ENCODE data around the gene ZDHHC8. TPM values are rescaled to one million over a fixed set of nuclear protein-coding genes. Genes with fewer than 3 reads are reported as not detected.

The ZDHHC8 gene
- total and polyA plus RNA-seq, 7 donors, result 1.8 to 26.0 (median 5.4) TPM

DNA sequence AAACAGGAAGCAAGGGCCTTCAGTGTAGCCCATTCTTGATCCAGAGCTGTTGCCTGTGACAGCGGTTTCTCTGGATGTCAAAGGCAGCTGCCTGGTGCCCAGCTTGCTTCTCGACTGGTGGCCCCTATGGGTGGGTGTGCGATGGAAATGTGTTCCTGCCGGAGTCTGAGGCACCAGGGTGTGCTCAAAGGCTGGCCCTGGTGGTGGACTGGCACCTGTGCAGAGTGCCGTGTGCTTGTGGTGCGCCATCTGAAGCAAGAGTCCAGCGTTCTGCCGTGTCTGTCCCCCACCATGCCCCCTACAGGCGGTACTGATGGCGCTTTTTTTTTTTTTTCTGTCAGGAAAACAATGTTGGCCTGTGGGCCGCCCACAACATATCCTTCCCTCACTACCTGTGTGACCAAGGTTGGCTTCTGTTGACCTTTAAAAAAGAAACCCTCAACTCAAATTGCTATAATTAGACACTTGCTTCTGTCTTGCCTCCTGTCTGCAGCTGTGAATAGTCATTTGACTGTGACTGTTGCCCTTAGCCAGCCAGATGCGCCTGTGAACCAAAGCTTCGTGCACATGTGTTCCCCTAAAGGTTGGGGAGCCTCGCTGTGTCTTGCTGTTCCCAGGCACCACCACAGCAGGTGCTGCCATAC, 20.4 kb upstream of the ZDHHC8 start:
- Histone ChIP-seq H3K9me3 (no peaks in the 10 kb centered on the region), H3K4me1 (peaks cover 0 to 12% (median 10%) of the 10 kb centered on the region in 4 donors), H3K36me3 (peaks cover 33 to 89% (median 58%) of the 10 kb centered on the region in 4 donors), H3K27ac (no peak overlapping the region), H3K4me3 (no peak overlapping the region), H3K27me3 (no peaks in the 10 kb centered on the region)
- no peak for DNase-seq
- intact Hi-C loops (cut with DNase I), result loop anchor here (10.0 kb wide), 2 partner anchors 126 to 156 kb away; no protein-coding TSS in a partner anchor
- WGBS, 2 donors, result 58 to 63% methylated on average over 14 of the region's 14 CpGs
- peak in 1 of 4 experiments; percentile 20 for TF ChIP-seq CTCF (IDR thresholded peaks at IDR 0.05)
- TF ChIP-seq POLR2A (IDR thresholded peaks at IDR 0.05), result no peak

- intact Hi-C loops (cut with DNase I), result loop anchor here (10.0 kb wide), 2 partner anchors 127 to 157 kb away; no protein-coding TSS in a partner anchor
- H3K27me3 ChIP-seq, result no peaks in the 10 kb centered on the region
- no peak overlapping the region for H3K27ac ChIP-seq
- 65 to 83% methylated on average over 7 of the region's 7 CpGs for WGBS, 2 donors
- peaks cover 25 to 81% (median 50%) of the 10 kb centered on the region in 4 donors for H3K36me3 ChIP-seq
- DNase-seq, result no peak
- H3K4me3 ChIP-seq, result no peak overlapping the region
- peaks cover 0 to 18% (median 15%) of the 10 kb centered on the region in 4 donors for H3K4me1 ChIP-seq
- H3K9me3 ChIP-seq, result no peaks in the 10 kb centered on the region
- TF ChIP-seq EP300 (IDR thresholded peaks at IDR 0.05) (no peak), POLR2AphosphoS5 (IDR thresholded peaks at IDR 0.05) (no peak), CTCF (IDR thresholded peaks at IDR 0.05) (no peak), POLR2A (IDR thresholded peaks at IDR 0.05) (no peak)
Observed at GRCh38 chr22:20111689-20112622, 19.6 kb upstream of the ZDHHC8 start.

GRCh38 chr22:20112623-20113511, 18.7 kb upstream of the ZDHHC8 start:
- 84 to 88% methylated on average over 26 of the region's 26 CpGs for WGBS, 2 donors
- H3K36me3 ChIP-seq, result peaks cover 18 to 72% (median 43%) of the 10 kb centered on the region in 4 donors
- TF ChIP-seq POLR2AphosphoS5 (IDR thresholded peaks at IDR 0.05) (peak in 1 of 4 donors; percentile 18), EP300 (IDR thresholded peaks at IDR 0.05) (no peak), CTCF (IDR thresholded peaks at IDR 0.05) (no peak), POLR2A (IDR thresholded peaks at IDR 0.05) (no peak)
- H3K4me1 ChIP-seq, result peaks cover 0 to 21% (median 17%) of the 10 kb centered on the region in 4 donors
- no peaks in the 10 kb centered on the region for H3K9me3 ChIP-seq
- no peak overlapping the region for H3K27ac ChIP-seq
- no peaks in the 10 kb centered on the region for H3K27me3 ChIP-seq
- DNase-seq, result no peak
- H3K4me3 ChIP-seq, result no peak overlapping the region
- intact Hi-C loops (cut with DNase I), result loop anchor here (10.0 kb wide), 2 partner anchors 128 to 158 kb away; no protein-coding TSS in a partner anchor

- Histone ChIP-seq H3K4me1 (peaks cover 0 to 30% (median 25%) of the 10 kb centered on the region in 4 donors), H3K27ac (no peak overlapping the region), H3K36me3 (peaks cover 9 to 63% (median 35%) of the 10 kb centered on the region in 4 donors), H3K27me3 (no peaks in the 10 kb centered on the region), H3K4me3 (no peak overlapping the region), H3K9me3 (no peaks in the 10 kb centered on the region)
- TF ChIP-seq POLR2AphosphoS5 (IDR thresholded peaks at IDR 0.05), result no peak
- no peak for TF ChIP-seq EP300 (IDR thresholded peaks at IDR 0.05)
- no peak for TF ChIP-seq CTCF (IDR thresholded peaks at IDR 0.05)
- TF ChIP-seq POLR2A (IDR thresholded peaks at IDR 0.05), result no peak
- no peak for DNase-seq
- intact Hi-C loops (cut with DNase I), result loop anchor here (10.0 kb wide), 2 partner anchors 129 to 159 kb away; no protein-coding TSS in a partner anchor
- WGBS, 2 donors, result 88 to 92% methylated on average over 19 of the region's 19 CpGs
Observed at GRCh38 chr22:20113551-20114310, 17.9 kb upstream of the ZDHHC8 start.
